Esophagus muscularis mucosa (tissue), 4 donors: Measurements from ENCODE around the gene KCNQ1. TPM values are rescaled to one million over a fixed set of nuclear protein-coding genes. Genes with fewer than 3 reads are reported as not detected.

Experiments
- DNase-seq: peaks from one replicate; pipeline ENCODE4 v3.0.0-alpha.2; 2017; ENCODE audit errors: extremely low spot score
- H3K27ac ChIP-seq, 4 donors: fragments of 200-600 bp; sonication (generic); replicated peaks in 1 of 4; 1 replicate in 3 of 4; 2 replicates in 1 of 4; pipeline ENCODE4 v1.5.1; 2016 to 2019; ENCODE audit warnings: mild to moderate bottlenecking in 1 of 4
- H3K27me3 ChIP-seq, 4 donors: fragments of 200-600 bp; sonication (generic); one replicate each; pipeline versions ENCODE4 v1.5.1 to v1.6.0; 2016 to 2019
- H3K36me3 ChIP-seq, 4 donors: fragments of 200-600 bp; sonication (generic); one replicate each; pipeline ENCODE4 v1.5.1; 2016 to 2019
- H3K4me1 ChIP-seq, 4 donors: fragments of 200-600 bp; sonication (generic); one replicate each; pipeline ENCODE4 v1.5.1; 2016 to 2019
- H3K4me3 ChIP-seq, 4 donors: fragments of 200-600 bp; sonication (generic); 1 replicate in 2 of 4; 2 replicates in 2 of 4; pipeline ENCODE4 v1.5.1; 2016 to 2019; ENCODE audit warnings: mild to moderate bottlenecking in 4 of 4, moderate library complexity in 1 of 4
- H3K9me3 ChIP-seq, 4 donors: fragments of 200-600 bp; sonication (generic); 1 replicate in 3 of 4; 2 replicates in 1 of 4; pipeline ENCODE4 v1.5.1; 2016 to 2019
- EP300 ChIP-seq: sonication (generic); formaldehyde crosslinking; IDR thresholded peaks from one replicate; pipeline ENCODE4 v1.6.1; 2017; ENCODE audit warnings: antibody characterized with exemption
- POLR2A ChIP-seq: fragments of 450-650 bp; IDR thresholded peaks from one replicate; pipeline ENCODE4 v1.6.1; 2017; ENCODE audit warnings: antibody characterized with exemption, moderate library complexity, mild to moderate bottlenecking, low read depth
- POLR2AphosphoS5 ChIP-seq, 2 donors: sonication (generic); formaldehyde crosslinking; IDR thresholded peaks; one replicate each; pipeline ENCODE4 v1.6.1; 2017; ENCODE audit warnings: antibody characterized with exemption in 2 of 2
- WGBS: methylation state at CpG from one replicate; pipeline ENCODE4 v1.1.5; 2018; 5-methylcytosine and 5-hydroxymethylcytosine counted together
- intact Hi-C: fragments of 100-400 bp; cut with DNase I; formaldehyde crosslinking; loops from one replicate; pipeline ENCODE4 v1.15.1; 2023
- total RNA-seq, 4 donors: library from RNA; depleted of rRNA; stranded (reverse); fragments of >200 nt; gene quantifications; one replicate each; pipeline versions ENCODE4 v1.1.0 to v1.2.1, GENCODE V29; 2016
- TF ChIP-seq, protein P1 (sequence below), 3 experiments: fragments of 200-600 bp in 2 of 3; fragments of 450-650 bp in 1 of 3; sonication (generic) in 2 of 3; IDR thresholded peaks; one replicate each; pipeline ENCODE4 v1.5.1; 2017 to 2019; ENCODE audit warnings: antibody characterized with exemption in 3 of 3, mild to moderate bottlenecking in 2 of 3, moderate library complexity in 1 of 3

Gene KCNQ1
- total RNA-seq, 4 donors from 2014 or later: 2.1 to 5.9 (median 4.3) TPM

DNA sequence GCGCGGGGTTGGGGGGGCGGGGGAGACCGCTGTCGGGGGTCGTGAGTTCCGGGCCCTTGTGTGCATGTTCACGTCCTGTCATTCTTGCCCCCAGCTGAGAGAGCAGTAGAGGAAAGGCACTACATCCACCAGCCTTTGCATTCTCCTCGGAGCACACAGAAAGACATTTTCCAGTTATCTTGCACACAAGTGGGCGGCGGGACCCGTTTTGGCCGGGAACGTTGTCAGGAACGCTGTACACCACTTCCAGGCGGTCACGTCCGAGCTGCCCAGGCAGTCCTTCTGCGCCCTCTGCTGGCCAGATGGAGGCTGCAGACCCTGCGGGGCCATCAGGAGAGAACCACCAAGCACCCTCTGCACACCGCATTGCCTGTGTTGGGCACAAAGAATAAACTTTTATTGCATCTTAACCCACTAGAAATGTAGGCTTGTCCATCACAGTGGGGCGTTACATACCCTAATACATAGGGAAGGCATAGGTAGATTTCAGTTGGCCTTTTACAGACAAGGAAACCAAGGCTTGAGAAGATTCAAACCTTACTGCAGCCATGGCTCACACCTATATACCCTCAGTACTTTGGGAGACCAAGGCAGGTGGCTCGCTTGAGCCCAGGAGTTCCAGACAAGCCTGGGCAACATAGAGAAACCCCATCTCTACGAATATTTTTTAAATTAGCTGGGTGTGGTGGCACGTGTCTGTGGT is 443.6 kb downstream of the KCNQ1 start:
- Histone ChIP-seq H3K27ac (peak overlapping the region; percentile 91 to 94 (median 91)), H3K9me3 (no peaks in the 10 kb centered on the region), H3K27me3 (no peaks in the 10 kb centered on the region), H3K36me3 (no peaks in the 10 kb centered on the region), H3K4me3 (no peak overlapping the region), H3K4me1 (peaks cover 47 to 73% (median 57%) of the 10 kb centered on the region in 4 donors)
- TF ChIP-seq EP300: no peak
- TF ChIP-seq POLR2AphosphoS5 (IDR thresholded peaks at IDR 0.05): peak; percentile 49 to 69
- TF ChIP-seq POLR2A: no peak
- TF ChIP-seq, protein P1, sequence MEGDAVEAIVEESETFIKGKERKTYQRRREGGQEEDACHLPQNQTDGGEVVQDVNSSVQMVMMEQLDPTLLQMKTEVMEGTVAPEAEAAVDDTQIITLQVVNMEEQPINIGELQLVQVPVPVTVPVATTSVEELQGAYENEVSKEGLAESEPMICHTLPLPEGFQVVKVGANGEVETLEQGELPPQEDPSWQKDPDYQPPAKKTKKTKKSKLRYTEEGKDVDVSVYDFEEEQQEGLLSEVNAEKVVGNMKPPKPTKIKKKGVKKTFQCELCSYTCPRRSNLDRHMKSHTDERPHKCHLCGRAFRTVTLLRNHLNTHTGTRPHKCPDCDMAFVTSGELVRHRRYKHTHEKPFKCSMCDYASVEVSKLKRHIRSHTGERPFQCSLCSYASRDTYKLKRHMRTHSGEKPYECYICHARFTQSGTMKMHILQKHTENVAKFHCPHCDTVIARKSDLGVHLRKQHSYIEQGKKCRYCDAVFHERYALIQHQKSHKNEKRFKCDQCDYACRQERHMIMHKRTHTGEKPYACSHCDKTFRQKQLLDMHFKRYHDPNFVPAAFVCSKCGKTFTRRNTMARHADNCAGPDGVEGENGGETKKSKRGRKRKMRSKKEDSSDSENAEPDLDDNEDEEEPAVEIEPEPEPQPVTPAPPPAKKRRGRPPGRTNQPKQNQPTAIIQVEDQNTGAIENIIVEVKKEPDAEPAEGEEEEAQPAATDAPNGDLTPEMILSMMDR (IDR thresholded peaks at IDR 0.05): peak; percentile 99 to 100 (median 99)
- DNase-seq: peak; percentile 97
- 25% methylated on average over 23 of the region's 25 CpGs for WGBS
- intact Hi-C loops: loop anchor here (1.0 to 5.0 kb wide), 2 partner anchors 356 to 461 kb away; no protein-coding TSS in a partner anchor

DNA sequence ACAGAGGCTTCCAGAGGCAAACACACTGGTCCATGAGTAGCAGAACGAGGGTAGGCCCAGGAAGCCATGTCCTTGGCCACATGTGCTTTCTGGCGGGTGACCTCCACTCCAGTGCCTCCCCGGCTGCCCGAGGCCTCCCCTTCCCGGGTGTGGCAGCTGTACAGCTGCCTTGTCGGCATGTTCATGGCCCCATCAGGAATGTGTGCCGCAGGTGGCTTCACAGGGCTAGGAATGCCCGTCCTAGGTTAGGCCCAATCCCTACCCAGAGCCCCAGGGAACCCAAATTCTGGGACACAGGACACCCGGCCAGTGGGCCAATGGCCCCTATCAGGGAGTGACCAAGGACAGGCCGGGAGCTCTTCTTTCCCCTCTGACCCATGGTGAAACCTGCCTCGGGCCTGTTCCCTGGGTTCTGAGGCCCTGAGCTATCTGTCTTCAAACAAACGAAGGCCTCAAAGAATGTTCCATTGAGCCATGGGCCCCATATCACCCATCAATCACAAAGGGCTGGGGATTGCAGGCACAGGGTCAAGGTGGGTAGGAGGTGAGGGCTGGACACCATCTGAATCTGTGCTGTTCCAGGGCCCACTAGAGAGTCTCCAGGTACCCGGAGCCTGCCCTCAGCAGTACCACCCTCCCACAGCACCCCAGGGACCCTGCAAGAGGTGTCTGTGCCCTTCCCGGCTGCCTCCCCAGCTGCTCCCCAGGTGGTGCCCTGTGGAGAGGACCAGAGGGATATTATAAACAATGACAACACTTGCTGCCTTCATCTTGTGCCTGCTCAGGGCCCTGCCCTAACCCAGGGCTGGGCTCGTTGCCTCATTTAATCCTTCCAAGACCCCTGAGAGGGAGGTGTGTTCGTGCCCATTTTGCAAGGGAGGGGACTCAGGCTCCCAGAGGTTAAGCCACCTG is 444.8 kb downstream of the KCNQ1 start:
- no peak for DNase-seq
- H3K9me3 ChIP-seq: no peaks in the 10 kb centered on the region
- peak overlapping the region; percentile 60 to 83 (median 73) for H3K27ac ChIP-seq
- peaks cover 47 to 68% (median 55%) of the 10 kb centered on the region in 4 donors for H3K4me1 ChIP-seq
- H3K4me3 ChIP-seq: no peak overlapping the region
- 81% methylated on average over 14 of the region's 16 CpGs for WGBS
- no peaks in the 10 kb centered on the region for H3K36me3 ChIP-seq
- no peak for TF ChIP-seq EP300
- no peak for TF ChIP-seq POLR2AphosphoS5 (IDR thresholded peaks at IDR 0.05)
- TF ChIP-seq, protein P1 (IDR thresholded peaks at IDR 0.05): no peak
- TF ChIP-seq POLR2A: no peak
- no peaks in the 10 kb centered on the region for H3K27me3 ChIP-seq
- intact Hi-C loops: loop anchor here (5.0 kb wide), 1 partner anchor 462 kb away; no protein-coding TSS in a partner anchor

DNA sequence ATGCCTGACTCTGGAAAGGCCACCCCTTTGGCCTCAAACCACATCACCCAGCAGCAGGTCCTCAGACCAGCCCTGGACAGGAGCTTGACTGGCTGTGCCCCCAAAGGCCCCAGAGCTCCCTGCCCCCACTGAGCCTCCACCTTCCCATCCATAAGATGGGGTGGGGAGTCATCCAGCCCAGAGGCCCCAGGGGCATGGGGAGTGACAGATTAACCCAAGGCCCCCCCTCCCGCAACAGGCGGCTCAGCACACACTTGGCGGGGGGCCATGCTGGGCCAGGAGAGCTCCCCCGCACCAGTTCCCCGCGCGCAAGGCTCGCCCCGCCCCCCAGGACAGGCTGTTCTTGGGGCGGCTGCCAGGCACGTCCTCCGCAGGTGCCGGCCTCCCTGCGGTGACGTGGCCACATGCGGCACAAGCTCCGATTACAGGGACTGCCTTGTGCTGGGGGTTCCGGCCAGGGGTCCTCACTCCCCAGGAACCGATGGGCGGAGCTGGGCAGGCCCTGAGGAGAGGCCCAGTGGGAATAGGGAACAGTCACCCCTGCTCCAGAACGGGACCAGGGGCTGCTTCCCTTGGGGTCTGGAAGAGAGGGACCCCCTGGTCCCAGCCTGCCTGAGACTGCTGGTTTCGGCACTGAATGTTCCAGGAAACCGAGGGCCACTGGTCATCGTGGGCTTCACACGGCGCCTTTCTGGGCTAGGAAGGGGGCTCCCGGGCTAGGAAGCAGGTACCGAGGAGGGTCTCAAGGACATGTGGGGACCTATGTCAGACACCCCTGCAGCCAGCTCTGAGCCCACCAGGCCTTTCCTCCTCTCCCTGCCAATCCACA is 445.9 kb downstream of the KCNQ1 start:
- Histone ChIP-seq H3K36me3 (no peaks in the 10 kb centered on the region), H3K27me3 (no peaks in the 10 kb centered on the region), H3K4me3 (peak overlapping the region; percentile 7 to 19 (median 12)), H3K9me3 (no peaks in the 10 kb centered on the region), H3K4me1 (peaks cover 43 to 62% (median 55%) of the 10 kb centered on the region in 4 donors), H3K27ac (peak overlapping the region; percentile 60 to 83 (median 73))
- DNase-seq: no peak
- TF ChIP-seq POLR2AphosphoS5 (IDR thresholded peaks at IDR 0.05) (peak; percentile 88 to 94), POLR2A (no peak), EP300 (peak; percentile 94)
- TF ChIP-seq, protein P1 (IDR thresholded peaks at IDR 0.05): peak in 1 of 3 experiments; percentile 16
- WGBS: 74% methylated on average over 8 of the region's 28 CpGs
- intact Hi-C loops: no loop called here
